GM20000 (cell line): ENCODE measurements around the gene MORC1.
"Not testable (repeated sequence)": the region's sequence is repeated elsewhere in the genome, so short reads cannot be mapped to it uniquely, and the experiment has no call there.

ENCODE experiments used
- DNase-seq: peaks from one replicate; pipeline ENCODE4 v3.0.0; 2012; ENCODE audit warnings: low spot score
- CTCF ChIP-seq: IDR thresholded peaks from 2 replicates; pipeline ENCODE4 v1.5.1; 2012; ENCODE audit warnings: mild to moderate bottlenecking, control low read depth; ENCODE audit errors: extremely low read depth, missing control alignments

Gene MORC1

GRCh38 chr3:109143646-109144045, 25.7 kb upstream of the MORC1 start:
- DNase-seq: no peak
- no peak for TF ChIP-seq CTCF

GRCh38 chr3:109140318-109140717, 22.4 kb upstream of the MORC1 start:
- DNase-seq: no peak
- no peak for TF ChIP-seq CTCF

- DNase-seq: no peak
- TF ChIP-seq CTCF: no peak
These were observed 19.8 kb upstream of the MORC1 start for GRCh38 chr3:109137761-109138160.

- no peak for DNase-seq
These were observed 18.6 kb upstream of the MORC1 start, which contains the start of gene C3orf85 for GRCh38 chr3:109136523-109136922. C3orf85 (plus strand) TSS chr3:109136719; CDS start chr3:109136848, 129 bp downstream.

GRCh38 chr3:109133474-109133816, 15.5 kb upstream of the MORC1 start:
- DNase-seq: not testable (repeated sequence)

More at GRCh38 chr3:109136523-109136922, 18.6 kb upstream of the MORC1 start, which contains the start of gene C3orf85:
- no peak for TF ChIP-seq CTCF

- DNase-seq: no peak
- no peak for TF ChIP-seq CTCF
These were observed 15.0 kb upstream of the MORC1 start for GRCh38 chr3:109132801-109133473.

- DNase-seq: no peak
- no peak for TF ChIP-seq CTCF
These were observed 13.3 kb upstream of the MORC1 start for GRCh38 chr3:109131276-109131675.

GRCh38 chr3:109127553-109127952, 9.6 kb upstream of the MORC1 start:
- no peak for TF ChIP-seq CTCF
- DNase-seq: no peak
